GM18498 (cell line): Measurements from ENCODE around the gene TOR2A.
A peak's percentile ranks its signal among the peaks of the same experiment; 100 is the strongest.

Source experiments
- ATAC-seq: cut with Tn5 transposase; IDR thresholded peaks from one replicate; pipeline ENCODE4 v1.9.1; 2021; ENCODE audit warnings: mild to moderate bottlenecking, moderate library complexity; ENCODE audit not compliant: unreplicated experiment

The TOR2A gene

DNA sequence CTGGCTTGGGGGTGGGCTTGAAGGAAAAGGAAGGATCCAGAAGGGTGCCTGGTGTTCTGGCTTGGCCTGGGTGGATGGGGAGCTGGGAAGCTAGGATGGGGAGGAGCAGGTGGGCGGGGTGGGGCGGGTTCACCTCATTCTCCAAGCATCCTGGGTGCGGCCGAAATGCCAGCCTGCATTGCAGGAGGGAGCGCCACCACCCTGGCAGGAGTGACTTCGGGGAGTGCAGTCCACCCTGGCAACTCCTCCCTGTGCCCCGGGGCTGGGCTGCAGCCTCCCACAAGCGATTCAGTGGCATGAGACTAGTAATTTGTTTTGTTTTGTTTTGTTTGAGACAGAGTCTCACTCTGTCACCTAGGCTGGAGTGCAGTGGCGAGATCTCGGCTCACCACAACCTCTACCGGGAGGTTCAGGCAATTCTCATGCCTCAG, 13.7 kb downstream of the TOR2A start:
- no peak for ATAC-seq

DNA sequence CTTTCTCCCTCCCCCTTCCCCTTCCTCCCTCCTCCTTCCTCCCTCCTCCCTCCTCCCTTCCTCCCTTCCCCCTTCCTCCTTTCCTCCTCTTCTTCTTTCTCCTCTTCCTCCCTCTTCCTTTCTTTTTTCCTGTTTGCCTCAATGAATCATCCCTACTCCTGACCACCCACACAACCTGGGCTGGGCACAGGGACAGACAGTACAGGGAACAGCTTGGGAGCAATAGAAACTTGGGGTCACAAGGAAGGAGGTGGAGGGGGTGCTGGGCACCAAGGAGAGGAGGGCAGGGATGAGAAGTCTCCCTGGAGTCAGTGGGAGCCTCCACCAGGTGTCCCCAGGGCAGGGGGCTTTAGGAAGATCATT, 14.2 kb downstream of the TOR2A start:
- no peak for ATAC-seq

DNA sequence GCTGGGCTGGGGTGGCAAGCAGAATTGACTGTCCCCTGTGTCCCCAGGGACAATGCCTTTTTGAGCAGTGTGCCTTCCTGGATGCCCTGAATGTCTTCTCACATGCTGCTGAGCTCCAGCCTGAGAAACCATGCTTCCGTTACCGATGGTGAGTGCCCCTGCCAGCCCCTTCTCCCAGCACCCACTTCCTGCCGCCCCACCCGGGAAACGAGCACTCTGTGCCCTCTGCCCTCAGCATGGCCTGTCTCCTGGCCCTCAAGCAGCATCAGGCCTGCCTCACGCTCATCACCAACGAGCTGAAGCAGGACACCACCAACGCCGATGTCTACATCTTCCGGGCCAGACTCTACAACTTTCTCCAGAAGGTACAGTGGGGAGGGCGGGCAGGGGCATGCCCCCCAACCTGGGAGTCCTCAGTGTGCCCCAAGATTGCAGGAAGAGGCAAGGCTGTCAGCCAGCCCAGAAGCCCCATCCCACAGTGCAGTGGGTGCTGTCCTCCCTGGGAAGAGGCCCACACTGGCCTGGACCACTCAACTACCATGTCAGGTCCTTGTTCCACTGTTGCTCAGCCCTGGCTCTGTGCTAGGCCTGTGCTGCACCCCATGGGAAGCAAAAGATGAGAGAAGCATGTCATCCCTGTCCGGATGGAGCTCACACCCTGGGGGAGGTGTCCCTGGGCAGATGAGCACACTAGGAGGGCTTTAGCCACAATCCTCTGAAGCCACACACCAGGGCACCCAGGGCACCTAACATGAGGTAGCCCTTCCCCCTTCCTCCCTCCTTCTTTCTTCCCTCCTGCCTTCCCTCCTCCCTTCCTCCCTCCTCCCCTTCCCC, 14.8 kb downstream of the TOR2A start:
- ATAC-seq = no peak

DNA sequence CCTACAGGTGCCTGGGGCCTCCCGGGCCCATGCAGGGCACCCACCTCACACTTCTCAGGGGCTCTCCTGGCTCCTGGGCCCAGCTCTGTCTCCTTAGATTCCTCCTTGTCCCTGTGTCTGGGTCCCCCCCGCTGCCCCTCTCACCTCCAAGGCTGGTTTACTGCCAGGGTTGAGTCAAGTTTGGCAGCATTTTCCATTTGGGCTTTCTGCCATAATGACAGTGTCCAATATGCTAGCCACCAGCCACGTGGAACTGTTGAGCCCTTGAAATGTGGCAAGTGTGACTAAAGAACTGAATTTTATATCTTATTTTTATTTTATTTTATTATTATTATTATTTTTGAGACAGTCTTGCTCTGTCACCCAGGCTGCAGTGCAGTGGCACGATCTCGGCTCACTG, 17.3 kb downstream of the TOR2A start:
- no peak for ATAC-seq

DNA sequence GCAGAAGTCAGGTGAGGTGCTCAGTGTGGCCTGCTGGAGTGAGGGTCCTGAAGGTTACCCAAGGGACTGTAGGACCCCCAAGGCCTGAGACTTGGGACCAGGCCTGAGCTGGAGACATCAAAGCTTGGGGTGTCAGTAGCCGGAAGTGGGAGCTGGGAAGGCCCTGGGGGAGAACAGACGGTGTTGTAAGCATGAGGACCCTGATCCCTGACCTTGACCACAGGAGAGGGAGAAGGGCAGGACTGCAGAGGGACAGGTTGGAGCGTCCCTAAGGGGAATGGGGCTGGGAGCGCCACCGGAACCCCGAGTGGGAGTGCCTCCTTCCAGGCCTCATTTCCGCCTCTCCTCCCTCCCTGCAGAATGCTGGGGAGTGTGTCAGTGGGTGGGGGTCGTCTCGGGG, 18.7 kb downstream of the TOR2A start:
- ATAC-seq = no peak

DNA sequence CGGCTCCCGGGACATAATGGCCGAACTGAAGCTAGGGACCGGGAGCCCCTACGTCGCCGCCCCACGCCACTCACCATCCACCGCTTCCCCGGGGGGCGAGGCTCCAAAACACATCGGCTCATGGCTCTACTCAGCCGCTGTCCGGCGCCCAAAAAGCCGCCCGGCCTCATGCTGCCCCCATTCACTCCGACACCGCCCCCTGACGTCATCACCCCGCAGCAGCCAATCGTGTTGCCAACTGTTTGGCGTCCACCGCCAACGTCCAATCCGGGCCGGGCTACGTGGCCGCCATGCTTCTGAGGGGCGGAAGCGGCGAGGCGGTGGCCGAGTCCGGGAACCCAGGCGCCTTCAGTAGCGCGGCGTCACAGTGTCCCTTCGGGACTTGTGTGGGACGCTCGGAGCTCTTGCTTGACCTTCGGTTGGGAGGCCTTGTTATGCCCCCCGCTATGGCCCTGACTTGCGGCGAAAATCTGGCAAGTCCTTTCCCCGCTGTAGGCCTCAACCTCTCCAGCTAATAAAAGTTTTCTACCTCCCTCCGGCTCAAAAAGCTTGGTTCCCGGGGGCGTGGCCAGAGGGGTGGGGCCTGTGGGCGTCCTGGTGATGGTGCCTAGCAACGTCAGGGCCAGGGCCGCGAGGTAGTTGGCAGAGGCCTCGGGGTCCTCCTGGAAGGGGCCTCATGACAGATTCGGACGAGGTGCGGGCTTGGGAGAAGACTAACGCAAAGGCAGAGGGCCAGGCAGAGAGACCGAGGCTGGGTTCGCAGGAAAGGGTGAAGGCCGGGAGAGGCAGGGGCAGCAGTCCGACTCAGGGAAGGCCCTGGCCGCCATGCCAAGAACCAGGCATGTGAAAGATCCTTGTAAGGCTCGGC, 19.4 kb downstream of the TOR2A start, which contains the start of the genes PTRH1 and TTC16:
Gene PTRH1 (minus strand): TSS at position 194 of the 868 bp plus-strand sequence. CDS start 24 bp downstream, at position 170.
Gene TTC16 (plus strand): TSS at position 610 of the 868 bp plus-strand sequence. CDS start 67 bp downstream, at position 677.
- ATAC-seq = peak; percentile 92

DNA sequence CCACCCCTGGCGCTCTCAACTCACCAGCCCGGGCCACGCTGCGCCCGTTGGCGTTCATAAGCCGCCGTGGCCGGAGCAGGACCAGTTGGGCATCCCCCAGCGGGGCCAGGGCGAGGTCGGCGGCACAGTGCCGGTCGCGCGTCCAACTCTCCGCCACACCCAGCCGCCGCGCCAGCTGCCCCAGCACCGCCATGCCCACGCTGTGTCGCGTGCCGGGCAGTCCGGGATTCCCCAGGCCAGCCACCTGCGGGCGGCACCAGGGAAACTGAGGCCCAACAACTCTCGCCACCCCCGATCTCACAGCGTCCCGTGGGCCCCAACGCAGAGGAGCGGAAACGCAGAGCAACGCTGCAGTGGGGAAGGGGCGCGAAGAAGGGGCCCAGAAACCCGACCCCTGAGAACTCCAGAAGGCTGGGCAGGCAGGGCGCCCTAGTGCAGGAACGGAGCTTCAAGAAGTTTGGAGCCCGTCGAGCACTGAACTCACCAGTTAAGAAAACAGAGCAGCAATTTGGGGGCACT, 20.1 kb downstream of the TOR2A start:
- peak; percentile 18 for ATAC-seq

DNA sequence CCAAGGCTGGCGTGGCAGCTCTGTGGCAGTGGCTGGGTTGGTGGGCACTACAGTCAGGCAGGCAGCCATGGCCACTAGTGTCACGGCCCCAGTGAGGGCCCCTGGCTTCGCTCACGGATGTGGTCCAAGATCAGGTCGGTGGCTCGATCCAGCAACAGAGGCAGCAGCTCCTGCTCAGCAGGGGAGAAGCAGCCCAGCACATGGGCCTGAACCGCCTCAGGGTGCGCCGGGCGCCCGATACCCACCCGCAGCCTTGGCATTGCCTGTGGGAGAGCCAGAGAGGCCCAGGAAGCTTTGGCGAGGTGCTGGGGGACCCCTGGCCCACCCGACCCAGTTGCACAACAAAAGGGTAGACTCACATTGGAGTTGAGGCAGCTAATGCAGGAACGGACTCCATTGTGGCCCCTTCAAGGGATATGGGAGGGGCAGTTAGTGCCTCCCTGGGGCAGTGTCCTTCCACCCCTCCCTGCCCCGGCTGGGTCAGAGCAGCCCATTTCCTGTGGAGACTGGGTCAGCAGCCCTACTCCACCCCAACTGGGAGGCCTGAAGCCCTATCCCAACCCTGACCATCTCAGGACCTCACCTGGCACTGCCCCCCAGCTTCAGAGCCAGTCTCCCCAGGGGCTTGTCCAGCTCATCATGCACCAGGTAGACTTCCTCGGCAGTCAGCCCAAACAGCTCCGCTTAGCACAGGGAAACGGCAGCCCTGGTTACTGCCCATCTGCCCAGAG, 20.9 kb downstream of the TOR2A start:
- no peak for ATAC-seq

DNA sequence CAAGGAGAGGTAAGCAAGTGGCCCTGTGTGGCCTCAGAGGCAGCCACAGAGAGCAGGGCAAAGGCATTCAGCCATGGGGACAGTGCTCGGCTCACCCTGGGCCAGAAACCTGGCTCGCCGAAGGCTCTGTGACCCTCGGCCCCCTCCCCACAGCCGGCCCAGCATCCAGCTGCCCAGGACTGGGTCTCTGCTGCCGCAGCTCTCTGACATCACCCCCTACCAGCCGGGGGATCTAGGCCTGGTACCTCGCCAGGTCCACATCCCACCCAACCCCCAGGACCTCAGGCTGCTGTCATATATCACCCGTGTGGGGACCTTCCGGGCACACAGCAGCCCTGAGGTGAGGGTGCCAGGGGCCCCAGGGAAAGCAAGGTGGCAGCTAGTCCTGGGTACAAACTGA, 22.2 kb downstream of the TOR2A start:
- ATAC-seq = no peak

DNA sequence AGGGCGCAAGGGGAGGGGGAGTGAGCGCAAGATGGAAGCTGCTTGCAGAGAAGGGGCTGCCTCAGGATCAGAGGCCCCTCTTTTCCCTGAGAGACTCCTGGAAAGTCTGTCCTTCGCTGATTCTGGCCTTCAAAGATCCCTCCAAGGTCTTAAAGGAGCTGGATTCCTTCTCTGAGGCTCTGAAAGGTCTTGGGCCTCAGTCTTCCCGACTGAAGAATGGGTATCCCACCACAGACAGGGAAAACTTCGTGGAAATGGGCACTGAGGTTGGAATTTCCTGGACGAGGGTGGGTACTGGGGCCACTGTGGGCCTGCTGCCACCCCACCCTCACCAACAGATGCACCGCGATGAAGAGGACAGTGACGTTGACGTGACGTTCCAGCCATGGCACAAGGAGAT, 22.7 kb downstream of the TOR2A start:
- ATAC-seq = no peak

DNA sequence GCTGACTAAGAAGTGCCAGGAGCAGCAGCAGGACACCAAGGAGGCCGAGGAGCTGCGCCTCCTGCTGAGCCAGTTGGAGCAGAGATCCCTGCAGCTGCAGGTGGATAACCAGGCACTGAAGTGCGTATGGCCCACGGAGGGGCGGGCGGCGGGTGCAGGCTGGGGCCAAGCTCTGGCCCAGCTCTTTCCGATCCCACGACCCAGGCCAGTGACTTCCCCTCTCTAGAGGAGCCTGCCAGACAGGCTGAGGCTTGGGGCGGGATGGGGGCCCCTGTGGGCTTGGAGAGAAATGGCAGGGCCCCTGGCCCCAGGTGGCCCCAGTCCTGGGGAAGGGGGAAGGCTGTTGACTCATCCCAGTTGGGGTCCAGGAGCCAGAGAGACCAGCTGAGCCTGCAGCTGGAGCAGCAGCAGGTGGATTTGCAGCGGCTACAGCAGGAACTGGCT, 23.2 kb downstream of the TOR2A start:
- ATAC-seq = no peak

DNA sequence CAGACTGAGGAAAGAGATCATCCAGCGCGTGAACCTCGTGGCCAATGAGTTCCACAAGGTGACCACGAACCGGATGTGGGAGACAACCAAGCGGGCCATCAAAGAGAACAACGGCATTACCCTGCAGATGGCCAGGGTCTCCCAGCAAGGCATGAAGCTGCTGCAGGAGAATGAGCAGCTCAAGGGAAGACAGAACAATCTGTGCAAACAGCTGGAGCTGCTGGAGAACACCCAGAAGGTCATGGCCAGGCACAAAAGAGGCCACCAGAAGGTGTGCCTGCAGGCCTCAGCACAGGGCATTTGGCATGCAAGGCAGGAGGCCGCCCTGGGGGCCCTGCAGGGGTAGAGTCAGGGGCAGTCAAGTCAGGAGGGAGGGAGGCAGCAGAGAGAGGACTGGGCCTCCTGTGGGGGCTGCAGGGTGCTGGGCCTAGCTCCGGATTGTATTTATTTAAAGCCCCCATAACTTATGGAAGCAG, 23.8 kb downstream of the TOR2A start:
- ATAC-seq = no peak

DNA sequence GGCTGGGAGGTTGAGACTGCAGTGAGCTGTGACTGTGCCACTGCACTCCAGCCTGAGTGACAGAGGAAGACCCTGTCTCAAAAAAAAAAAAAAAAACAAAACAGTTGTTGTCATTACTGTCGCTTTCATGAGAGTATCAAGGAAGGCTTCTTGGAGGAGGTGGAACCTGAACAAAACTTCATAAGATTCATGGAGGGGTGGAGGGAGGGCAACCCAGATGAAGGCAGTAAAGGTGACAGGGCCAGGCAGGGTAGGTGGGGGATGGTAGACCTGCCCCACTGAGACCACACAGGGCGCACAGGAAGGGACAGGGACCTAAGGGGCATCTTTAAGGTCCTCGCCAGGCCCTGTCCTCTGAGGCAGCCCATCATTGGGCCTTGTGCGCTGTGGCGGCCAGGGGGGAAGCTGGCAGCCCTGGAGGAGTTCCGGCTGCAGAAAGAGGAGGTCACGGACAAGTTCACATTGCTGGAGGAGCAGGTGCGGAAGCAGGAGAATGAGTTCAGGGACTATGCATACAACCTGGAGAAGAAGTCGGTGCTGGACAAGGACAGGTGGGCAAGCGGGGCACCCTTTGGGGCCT, 24.8 kb downstream of the TOR2A start:
- ATAC-seq = no peak

DNA sequence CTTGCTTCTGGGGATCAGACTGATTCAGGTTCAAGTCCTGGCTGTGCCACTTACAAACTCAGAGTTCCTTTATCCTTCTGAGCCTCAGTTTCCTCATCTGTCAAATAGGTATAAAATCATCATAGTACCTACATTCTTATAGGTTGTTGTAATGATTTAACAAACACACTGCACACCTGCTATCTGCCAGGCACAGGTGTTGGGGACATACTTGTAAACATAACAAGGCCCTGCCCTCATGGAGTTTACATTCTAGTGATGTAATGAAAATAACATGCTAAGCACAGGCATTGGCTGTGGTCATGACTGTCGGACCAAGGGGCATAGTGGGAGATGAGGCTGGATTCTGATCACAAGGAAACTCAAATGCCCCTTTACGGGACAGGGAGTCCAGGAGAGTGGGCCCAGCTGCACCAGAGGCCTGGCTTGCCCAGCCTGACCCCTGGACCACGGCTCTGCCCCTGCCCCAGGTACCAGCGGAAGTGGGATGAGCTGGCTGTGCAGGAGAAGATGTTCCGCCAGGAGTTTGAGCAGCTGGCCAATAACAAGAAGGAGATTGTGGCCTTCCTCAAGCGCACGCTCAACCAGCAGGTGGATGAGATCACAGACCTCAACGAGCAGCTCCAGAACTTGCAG, 26.0 kb downstream of the TOR2A start:
- no peak for ATAC-seq

DNA sequence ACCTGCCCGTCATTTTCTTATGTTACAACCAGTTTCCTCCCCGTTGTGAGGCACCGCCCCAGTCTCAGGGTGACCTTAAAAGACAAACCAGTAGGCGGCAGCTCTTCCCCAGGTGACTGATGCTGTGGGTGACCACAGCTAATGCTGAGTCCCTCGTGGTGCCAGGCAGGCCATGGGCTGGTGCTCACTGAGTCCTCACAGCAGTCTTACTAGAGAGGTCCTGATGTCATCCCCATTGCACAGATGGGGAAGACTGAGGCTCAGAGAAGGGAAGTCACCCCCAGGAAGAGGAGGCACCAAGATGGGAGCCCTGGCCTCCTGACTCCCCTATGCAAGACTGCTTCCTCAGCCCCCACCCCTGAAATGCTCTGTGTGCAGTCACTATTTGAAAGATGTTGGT, 27.3 kb downstream of the TOR2A start:
- ATAC-seq = no peak

DNA sequence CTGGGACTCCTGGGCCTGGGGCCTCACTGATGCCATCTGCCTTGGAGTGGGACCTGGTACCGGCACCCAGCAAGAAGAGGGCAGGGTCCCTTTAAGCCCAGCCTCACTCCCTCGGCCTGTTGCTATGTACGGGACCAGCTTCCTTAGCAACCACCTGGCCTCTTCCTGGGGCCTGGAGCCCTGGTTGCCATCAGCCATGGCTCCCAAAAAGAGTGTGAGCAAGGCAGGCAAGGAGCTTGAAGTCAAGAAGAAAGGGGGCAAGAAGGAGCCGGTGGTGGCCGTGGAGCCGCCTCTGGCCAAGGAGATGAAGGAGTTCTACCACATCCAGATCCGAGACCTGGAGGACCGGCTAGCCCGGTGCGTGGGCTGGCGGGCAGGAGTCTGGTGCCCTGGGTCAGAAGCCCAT, 28.3 kb downstream of the TOR2A start, which contains the start of gene CFAP157:
Gene CFAP157 (plus strand): TSS at position 153 of the 406 bp plus-strand sequence. CDS start 44 bp downstream, at position 197.
- no peak for ATAC-seq

DNA sequence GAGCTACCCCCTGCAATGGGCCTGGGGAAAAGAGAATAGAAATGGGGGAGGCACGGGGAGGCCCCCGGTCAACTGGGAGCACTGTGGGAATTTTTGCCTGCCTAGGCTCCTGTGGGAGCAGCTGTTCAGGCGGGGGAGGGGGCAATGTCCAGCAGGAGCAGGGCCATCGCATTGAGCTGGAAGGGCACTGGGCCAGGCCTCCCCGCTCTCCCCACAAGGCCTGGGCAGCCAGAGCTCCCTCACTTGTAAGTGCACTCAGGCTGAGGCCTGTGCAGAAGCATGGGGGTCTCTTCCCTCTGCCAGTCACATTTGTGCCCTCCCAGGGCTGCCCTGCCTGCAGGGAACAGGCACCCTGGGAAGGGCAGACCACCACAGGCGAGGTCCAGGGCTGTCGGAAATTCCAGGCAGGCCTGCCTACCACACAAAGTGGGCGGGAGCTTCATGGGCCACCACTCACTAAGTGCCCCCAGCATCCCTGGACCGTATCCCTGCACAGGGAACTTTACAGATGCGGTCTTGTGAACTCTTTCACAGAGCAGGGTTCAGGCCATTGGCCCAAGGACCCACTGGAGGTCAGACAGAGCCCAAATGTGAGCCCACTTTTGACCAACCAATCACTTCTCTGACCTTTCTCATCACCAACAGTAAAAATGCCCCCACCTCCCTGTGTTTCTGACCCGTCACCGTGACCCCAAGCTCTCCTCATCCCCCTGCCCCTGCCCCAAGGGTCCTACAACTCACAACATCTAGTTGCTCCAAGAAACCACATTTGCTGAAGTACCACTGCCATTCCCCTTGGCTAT, 29.3 kb downstream of the TOR2A start:
- ATAC-seq = no peak

DNA sequence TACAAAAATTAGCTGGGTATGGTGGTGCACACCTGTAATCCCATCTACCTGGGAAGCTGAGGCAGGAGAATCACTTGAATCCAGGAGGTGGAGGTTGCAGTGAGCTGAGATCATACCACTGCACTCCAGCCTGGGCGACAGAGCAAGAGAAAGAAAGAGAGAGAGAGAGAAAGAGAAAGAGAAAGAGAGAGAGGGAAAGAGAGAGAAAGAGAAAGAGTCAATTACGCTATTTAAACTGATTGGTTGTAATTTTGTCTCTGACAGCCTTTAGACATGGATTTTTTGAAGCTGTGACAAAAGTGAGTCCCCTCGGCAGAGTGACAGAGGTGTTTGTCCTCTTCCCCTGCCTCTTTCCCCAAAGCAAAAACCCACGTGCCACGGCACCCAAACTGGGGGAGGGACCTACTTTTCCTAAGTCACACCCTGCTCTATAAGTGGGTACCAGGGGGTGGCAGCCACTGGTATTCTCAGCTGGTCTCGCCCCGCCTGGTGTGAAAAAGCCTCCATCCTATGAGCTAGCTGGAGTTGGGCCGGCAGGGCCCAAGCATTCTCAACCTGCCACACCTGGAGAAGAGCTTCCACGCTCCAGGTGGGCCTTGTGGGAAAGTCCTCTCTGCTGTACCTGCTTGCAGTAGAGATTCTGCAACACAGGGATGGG, 31.7 kb downstream of the TOR2A start:
- ATAC-seq = no peak
